ENCODE measurements around the gene LRTM2.
"Not testable (repeated sequence)": the region's sequence is repeated elsewhere in the genome, so short reads cannot be mapped to it uniquely, and the experiment has no call there.

LRTM2 gene

GRCh38 chr12:1815814-1816729 lies 4.3 kb upstream of the LRTM2 start:
- no peak for TF ChIP-seq CTCF (conservative IDR thresholded peaks at IDR 0.05)
- peak overlapping the region; percentile 70 for H3K27ac ChIP-seq

GRCh38 chr12:1816730-1817348 lies 3.5 kb upstream of the LRTM2 start:
- TF ChIP-seq CTCF (conservative IDR thresholded peaks at IDR 0.05) = no peak

GRCh38 chr12:1817928-1818327 lies 2.4 kb upstream of the LRTM2 start:
- not testable (repeated sequence) for H3K27ac ChIP-seq

More at GRCh38 chr12:1816730-1817348, 3.5 kb upstream of the LRTM2 start:
- peak overlapping the region; percentile 70 for H3K27ac ChIP-seq

- no peak for TF ChIP-seq CTCF (conservative IDR thresholded peaks at IDR 0.05)
Observed at GRCh38 chr12:1819050-1819449, 1.3 kb upstream of the LRTM2 start.

GRCh38 chr12:1819571-1819970 lies 794 bp upstream of the LRTM2 start:
- H3K27ac ChIP-seq = no peak overlapping the region; the same call in 1 of the 2 replicates
- TF ChIP-seq CTCF (conservative IDR thresholded peaks at IDR 0.05) = no peak

More at GRCh38 chr12:1819050-1819449, 1.3 kb upstream of the LRTM2 start:
- H3K27ac ChIP-seq = peak overlapping the region; percentile 18; the same call in 1 of the 2 replicates

- TF ChIP-seq CTCF (conservative IDR thresholded peaks at IDR 0.05) = no peak
- H3K27ac ChIP-seq = no peak overlapping the region
Observed at GRCh38 chr12:1820896-1821291, 529 bp downstream of the LRTM2 start.

- H3K27ac ChIP-seq = no peak overlapping the region
- TF ChIP-seq CTCF (conservative IDR thresholded peaks at IDR 0.05) = no peak
Observed at GRCh38 chr12:1821805-1822204, 1.4 kb downstream of the LRTM2 start.

- H3K27ac ChIP-seq = no peak overlapping the region
- no peak for TF ChIP-seq CTCF (conservative IDR thresholded peaks at IDR 0.05)
Observed at GRCh38 chr12:1822699-1823098, 2.3 kb downstream of the LRTM2 start.

Measured in VCaP (cell line).